HCT116 (cell line): Measurements from ENCODE around the gene XYLT1. TPM values are rescaled to one million over a fixed set of nuclear protein-coding genes. Genes with fewer than 3 reads are reported as not detected.

Source experiments
- ATAC-seq: fragments of 200-7000 bp; cut with Tn5 transposase; 2 replicates; pipeline ENCODE4 v1.9.1; 2020; ENCODE audit warnings: mild to moderate bottlenecking, moderate library complexity
- BruUV-seq: library from RNA; stranded (reverse); fragments of 400-500 nt; replicated peaks from 2 replicates; lab custom pipeline; 2021; lab: Mats Ljungman, UMichigan
- CTCF ChIA-PET: fragments of 300-600 bp; sonication (Branson Sonifier 250); formaldehyde crosslinking; loops from one replicate; lab custom pipeline; 2021; ENCODE audit warnings: antibody characterized with exemption; lab: Charles Lee
- POLR2A ChIA-PET: fragments of 300-600, 350-600 bp; sonication (Branson Sonifier 250); formaldehyde crosslinking; loops from one replicate; lab custom pipeline; 2021; ENCODE audit warnings: antibody characterized with exemption; lab: Charles Lee
- RAD21 ChIA-PET, 2 experiments: fragments of 300-600 bp; sonication (Branson Sonifier 250); formaldehyde crosslinking; loops; one replicate each; lab custom pipeline; 2023; ENCODE audit warnings: low total read pairs in 2 of 2; ENCODE audit not compliant: uncharacterized antibody in 2 of 2, unreplicated experiment in 2 of 2, low non-redundant PET in 1 of 2; lab: Charles Lee
- DNase-seq: peaks from one replicate; pipeline ENCODE4 v3.0.0-alpha.2; 2010; ENCODE audit warnings: low read depth, low spot score
- H2AFZ ChIP-seq: fragments of 200-600 bp; shearing (Covaris generic), sonication (generic); 2 replicates; pipeline ENCODE4 v1.6.1; 2017; ENCODE audit warnings: low read depth, mixed run types, mixed read lengths, antibody characterized with exemption, low read length; ENCODE audit not compliant: poor library complexity, severe bottlenecking
- H3K27ac ChIP-seq: 2 replicates; pipeline ENCODE4 v1.5.1; 2012; ENCODE audit warnings: low read depth, low read length
- H3K27me3 ChIP-seq: fragments of 200-600 bp; sonication (generic); 2 replicates; pipeline ENCODE4 v1.6.1; 2016; ENCODE audit warnings: mixed run types, low read length, mixed read lengths; ENCODE audit not compliant: insufficient read depth
- H3K36me3 ChIP-seq, 2 experiments: fragments of 200-500 bp in 1 of 2; fragments of 200-600 bp in 1 of 2; sonication (Bioruptor generic) in 1 of 2; sonication (generic) in 1 of 2; 2 replicates each; pipeline versions ENCODE4 v1.5.1 to v1.6.1; 2014 to 2016; ENCODE audit warnings: low read length in 2 of 2, inconsistent platforms in 1 of 2, mixed read lengths in 1 of 2, mixed run types in 1 of 2; ENCODE audit not compliant: insufficient read depth in 2 of 2, control insufficient read depth in 1 of 2
- H3K4me1 ChIP-seq, 2 experiments: fragments of 200-600 bp in 1 of 2; sonication (generic) in 1 of 2; 2 replicates each; pipeline versions ENCODE4 v1.5.1 to v1.6.1; 2012 to 2017; ENCODE audit warnings: low read length in 2 of 2, inconsistent platforms in 1 of 2, mild to moderate bottlenecking in 1 of 2, mixed read lengths in 1 of 2, mixed run types in 1 of 2, moderate library complexity in 1 of 2; ENCODE audit not compliant: insufficient read depth in 2 of 2, control insufficient read depth in 1 of 2
- H3K4me2 ChIP-seq: fragments of 200-600 bp; sonication (generic); 2 replicates; pipeline ENCODE4 v1.6.1; 2017; ENCODE audit warnings: mixed run types, low read length, mixed read lengths
- H3K4me3 ChIP-seq, 2 experiments: fragments of 200-600 bp in 1 of 2; sonication (generic) in 1 of 2; replicated peaks in 1 of 2; 2 replicates each; pipeline ENCODE4 v1.5.1; 2011 to 2016; ENCODE audit warnings: low read length in 2 of 2, control low read depth in 1 of 2, low read depth in 1 of 2, mild to moderate bottlenecking in 1 of 2, mixed read lengths in 1 of 2, mixed run types in 1 of 2
- H3K79me2 ChIP-seq: fragments of 200-600 bp; sonication (generic); 2 replicates; pipeline ENCODE4 v1.6.1; 2017; ENCODE audit warnings: mild to moderate bottlenecking, mixed run types, low read length, moderate library complexity, mixed read lengths; ENCODE audit not compliant: insufficient read depth
- H3K9ac ChIP-seq: fragments of 200-600 bp; sonication (generic); 2 replicates; pipeline ENCODE4 v1.6.1; 2016; ENCODE audit warnings: low read length, mixed read lengths
- H3K9me2 ChIP-seq: fragments of 200-600 bp; sonication (generic), shearing (Covaris generic); 2 replicates; pipeline ENCODE4 v1.6.1; 2017; ENCODE audit warnings: mixed run types, mild to moderate bottlenecking, moderate library complexity; ENCODE audit not compliant: insufficient read depth
- H3K9me3 ChIP-seq, 2 experiments: fragments of 200-500 bp in 1 of 2; fragments of 200-600 bp in 1 of 2; sonication (Bioruptor generic) in 1 of 2; sonication (generic) in 1 of 2; 2 replicates each; pipeline ENCODE4 v1.6.1; 2014 to 2017; ENCODE audit warnings: low read length in 2 of 2, mixed read lengths in 2 of 2, inconsistent platforms in 1 of 2, low read depth in 1 of 2, mild to moderate bottlenecking in 1 of 2, mixed run types in 1 of 2, moderate library complexity in 1 of 2; ENCODE audit not compliant: control insufficient read depth in 1 of 2, insufficient read depth in 1 of 2
- H4K20me1 ChIP-seq: fragments of 200-600 bp; sonication (generic), shearing (Covaris generic); 2 replicates; pipeline ENCODE4 v1.6.1; 2017; ENCODE audit warnings: mixed run types, mild to moderate bottlenecking, moderate library complexity; ENCODE audit not compliant: insufficient read depth
- CBX3 ChIP-seq: IDR thresholded peaks from 2 replicates; pipeline ENCODE4 v1.6.1; 2012; ENCODE audit warnings: low read depth
- CEBPB ChIP-seq: IDR thresholded peaks from 2 replicates; pipeline ENCODE4 v1.6.1; 2012; ENCODE audit warnings: low read depth
- MAX ChIP-seq: IDR thresholded peaks from 2 replicates; pipeline ENCODE4 v1.6.1; 2012
- POLR2A ChIP-seq: IDR thresholded peaks from 2 replicates; pipeline ENCODE4 v1.7.0; 2011; ENCODE audit warnings: borderline replicate concordance; ENCODE audit not compliant: insufficient read depth, insufficient read length; ENCODE audit errors: extremely low read depth
- POLR2AphosphoS5 ChIP-seq: IDR thresholded peaks from 2 replicates; pipeline ENCODE4 v1.6.1; 2011; ENCODE audit warnings: mild to moderate bottlenecking, low read depth, low read length, moderate library complexity
- RAD21 ChIP-seq: IDR thresholded peaks from 2 replicates; pipeline ENCODE4 v1.6.1; 2012; ENCODE audit warnings: low read depth, mild to moderate bottlenecking
- REST ChIP-seq: IDR thresholded peaks from 2 replicates; pipeline ENCODE4 v1.6.1; 2012; ENCODE audit warnings: low read depth
- SIN3A ChIP-seq: IDR thresholded peaks from 2 replicates; pipeline ENCODE4 v1.6.1; 2012; ENCODE audit warnings: low read depth
- SRF ChIP-seq: IDR thresholded peaks from 2 replicates; pipeline ENCODE4 v1.6.1; 2012; ENCODE audit warnings: low read depth
- YY1 ChIP-seq: IDR thresholded peaks from 2 replicates; pipeline ENCODE4 v1.6.1; 2011; ENCODE audit warnings: low read length, low read depth, moderate library complexity, mild to moderate bottlenecking; ENCODE audit not compliant: insufficient replicate concordance; ENCODE audit errors: extremely low read depth
- ZNF274 ChIP-seq: fragments of 200-500 bp; sonication (Bioruptor generic); IDR thresholded peaks from 2 replicates; pipeline ENCODE4 v1.6.1; 2014; ENCODE audit warnings: mild to moderate bottlenecking, low read depth, low read length, inconsistent platforms
- intact Hi-C: fragments of 100-400 bp; cut with micrococcal nuclease; formaldehyde crosslinking; loops from 2 replicates; pipeline ENCODE4 v1.10.0; 2022
- total RNA-seq: library from RNA; stranded (reverse); gene quantifications from one replicate; pipeline ENCODE4 v1.2.1, GENCODE V29; 2021; ENCODE audit not compliant: unreplicated experiment

The XYLT1 gene
- total RNA-seq, 1 experiment from 2014 or later, result 4.5 TPM

- TF ChIP-seq CEBPB (no peak), ZNF274 (no peak), SIN3A (no peak), POLR2AphosphoS5 (no peak), SRF (no peak), RAD21 (no peak), YY1 (no peak), MAX (no peak), REST (no peak), POLR2A (no peak), CBX3 (no peak)
- TF ChIP-seq, all 23 proteins: peak for 0
- Histone ChIP-seq H2AFZ (no peak overlapping the region), H3K27ac (no peak overlapping the region), H4K20me1 (no peaks in the 10 kb centered on the region), H3K79me2 (no peaks in the 10 kb centered on the region), H3K36me3 (no peaks in the 10 kb centered on the region), H3K9me3 (no peaks in the 10 kb centered on the region), H3K4me1 (no peaks in the 10 kb centered on the region; a peak in 1 of 4 replicates), H3K9me2 (no peaks in the 10 kb centered on the region), H3K4me2 (no peak overlapping the region), H3K9ac (no peak overlapping the region), H3K27me3 (no peaks in the 10 kb centered on the region), H3K4me3 (no peak overlapping the region)
- intact Hi-C loops, result no loop called here
- no peak for ATAC-seq
- ChIA-PET CTCF (no interaction called here), RAD21 (no interaction called here), POLR2A (no interaction called here)
- DNase-seq, result no peak
- no TSS peak for BruUV-seq
Measured at GRCh38 chr16:17231972-17232371, 238.8 kb downstream of the XYLT1 start.
